K562 (cell line): ENCODE measurements around the gene SNX10. TPM values are rescaled to one million over a fixed set of nuclear protein-coding genes. Genes with fewer than 3 reads are reported as not detected.

Source experiments
- ARID2 ChIP-seq: fragments of 450-650 bp; IDR thresholded peaks from 2 replicates; pipeline ENCODE4 v1.6.1; 2017; ENCODE audit warnings: antibody characterized with exemption, mild to moderate bottlenecking
- C11orf30 ChIP-seq: fragments of 450-650 bp; IDR thresholded peaks from 2 replicates; pipeline ENCODE4 v1.6.1; 2016; ENCODE audit warnings: low read depth, mild to moderate bottlenecking
- CBFA2T2 ChIP-seq: fragments of 450-650 bp; conservative IDR thresholded peaks from 2 replicates; pipeline ENCODE4 v1.6.1; 2017; ENCODE audit warnings: mild to moderate bottlenecking
- CC2D1A ChIP-seq: fragments of 450-650 bp; IDR thresholded peaks from 2 replicates; pipeline ENCODE4 v1.6.1; 2017; ENCODE audit warnings: mild to moderate bottlenecking
- ETV6 ChIP-seq, 3 experiments: fragments of 150-350 bp in 1 of 3; sonication (generic) in 1 of 3; formaldehyde crosslinking in 1 of 3; IDR thresholded peaks; 2 replicates each; pipeline versions ENCODE4 v1.6.1 to v1.8.0; 2014 to 2022; ENCODE audit warnings: borderline replicate concordance in 2 of 3, low read depth in 2 of 3, antibody characterized with exemption in 1 of 3, low read length in 1 of 3, mild to moderate bottlenecking in 1 of 3, missing genetic modification reagents in 1 of 3
- HDGF ChIP-seq: fragments of 450-650 bp; IDR thresholded peaks from 2 replicates; pipeline ENCODE4 v1.6.1; 2016
- KLF10 ChIP-seq: fragments of 250-450 bp; sonication (Bioruptor Pico); IDR thresholded peaks from 2 replicates; pipeline ENCODE4 v1.6.1; 2021; ENCODE audit warnings: matching md5 sums
- MYC ChIP-seq, 2 experiments: fragments of 250-450 bp in 1 of 2; sonication (Bioruptor Pico) in 1 of 2; IDR thresholded peaks; 2 replicates each; pipeline versions ENCODE4 v1.5.1 to v1.6.1; 2012 to 2021; ENCODE audit warnings: low read depth in 2 of 2, borderline replicate concordance in 1 of 2, improper control_type of control experiment in 1 of 2, low read length in 1 of 2, mild to moderate bottlenecking in 1 of 2, moderate library complexity in 1 of 2
- RAD21 ChIP-seq, 2 experiments: fragments of 250-450 bp in 1 of 2; fragments of 450-650 bp in 1 of 2; sonication (Bioruptor Pico) in 1 of 2; formaldehyde crosslinking in 1 of 2; IDR thresholded peaks in 1 of 2; conservative IDR thresholded peaks in 1 of 2; 2 replicates each; pipeline versions ENCODE4 v1.4.0 to v1.8.0; 2020 to 2022; ENCODE audit warnings: mild to moderate bottlenecking in 2 of 2, moderate library complexity in 1 of 2
- RBM22 ChIP-seq: fragments of 200-400 bp; formaldehyde crosslinking; IDR thresholded peaks from 2 replicates; pipeline ENCODE4 v1.6.1; 2018; ENCODE audit warnings: low read length, low read depth; ENCODE audit not compliant: poor library complexity, severe bottlenecking
- SNRNP70 ChIP-seq: fragments of 200-400 bp; formaldehyde crosslinking; optimal IDR thresholded peaks from 2 replicates; pipeline ENCODE3; 2017; ENCODE audit warnings: low read depth, low read length
- SPI1 ChIP-seq: IDR thresholded peaks from 2 replicates; pipeline ENCODE4 v1.6.1; 2011; ENCODE audit warnings: low read depth, low read length, control low read depth, borderline replicate concordance
- STAG1 ChIP-seq: sonication (generic); formaldehyde crosslinking; IDR thresholded peaks from 2 replicates; pipeline ENCODE4 v1.5.0; 2020; ENCODE audit warnings: missing genetic modification reagents, borderline replicate concordance
- THRAP3 ChIP-seq: fragments of 450-650 bp; IDR thresholded peaks from 2 replicates; pipeline ENCODE4 v1.6.1; 2016; ENCODE audit warnings: mild to moderate bottlenecking, inconsistent platforms, borderline replicate concordance
- ZBTB7A ChIP-seq: IDR thresholded peaks from 2 replicates; pipeline ENCODE4 v1.6.1; 2011; ENCODE audit warnings: low read depth, mild to moderate bottlenecking, low read length, moderate library complexity, borderline replicate concordance; ENCODE audit not compliant: control insufficient read depth
- ZKSCAN1 ChIP-seq: fragments of 150-350 bp; IDR thresholded peaks from 2 replicates; pipeline ENCODE4 v1.6.1; 2016; ENCODE audit warnings: low read depth, low read length
- ZNF232 ChIP-seq: sonication (generic); formaldehyde crosslinking; IDR thresholded peaks from 2 replicates; pipeline ENCODE4 v1.8.0; 2022; ENCODE audit warnings: mild to moderate bottlenecking, missing genetic modification reagents
- ZNF316 ChIP-seq: fragments of 450-650 bp; IDR thresholded peaks from 2 replicates; pipeline ENCODE4 v1.6.1; 2016
- ZNF408 ChIP-seq: fragments of 250-450 bp; sonication (Bioruptor Pico); IDR thresholded peaks from 2 replicates; pipeline ENCODE4 v1.4.0; 2020; ENCODE audit warnings: low read depth, mild to moderate bottlenecking, moderate library complexity
- polyA plus RNA-seq, 8 experiments: library from polyadenylated mRNA; depleted of rRNA in 4 of 8; stranded (reverse) in 5 of 8; unstranded in 3 of 8; fragments of >200 nt; fragmentation: Nextera tagmentation in 2 of 8; fragmentation: Illumina TruSeq in 1 of 8; extraction: Ambion mirVana in 2 of 8; extraction: Trizol in 1 of 8; gene quantifications; 2 replicates each; pipeline versions ENCODE4 v1.2.1 to v1.2.3, GENCODE V29; 2011 to 2014; ENCODE audit warnings: inconsistent platforms in 1 of 8, missing spikeins in 1 of 8
- total RNA-seq, 7 experiments: library from RNA; depleted of rRNA in 6 of 7; stranded (reverse); fragments of >200 nt in 6 of 7; fragmentation: Illumina TruSeq in 2 of 7; extraction: Trizol in 2 of 7; gene quantifications; 2 replicates each; pipeline versions ENCODE4 v1.2.1 to v1.2.3, GENCODE V29; 2011 to 2021; ENCODE audit warnings: low replicate concordance in 1 of 7
- TF ChIP-seq, protein P1 (sequence below): fragments of 250-450 bp; sonication (Bioruptor Pico); IDR thresholded peaks from 2 replicates; pipeline ENCODE4 v1.5.0; 2020; ENCODE audit warnings: mild to moderate bottlenecking
- TF ChIP-seq, protein P2 (sequence below): fragments of 250-450 bp; sonication (Bioruptor Pico); IDR thresholded peaks from 2 replicates; pipeline ENCODE4 v1.5.0; 2021
- TF ChIP-seq, protein P3 (sequence below): fragments of 250-450 bp; sonication (Bioruptor Pico); IDR thresholded peaks from 2 replicates; pipeline ENCODE4 v1.5.0; 2020; ENCODE audit warnings: mild to moderate bottlenecking, borderline replicate concordance

Gene SNX10
- total and polyA plus RNA-seq, 9 of the 15 experiments (the other 6 are each of a cell fraction or from before 2014, with no cell fraction given) = 6.9 to 16.5 (median 11.5) TPM

DNA sequence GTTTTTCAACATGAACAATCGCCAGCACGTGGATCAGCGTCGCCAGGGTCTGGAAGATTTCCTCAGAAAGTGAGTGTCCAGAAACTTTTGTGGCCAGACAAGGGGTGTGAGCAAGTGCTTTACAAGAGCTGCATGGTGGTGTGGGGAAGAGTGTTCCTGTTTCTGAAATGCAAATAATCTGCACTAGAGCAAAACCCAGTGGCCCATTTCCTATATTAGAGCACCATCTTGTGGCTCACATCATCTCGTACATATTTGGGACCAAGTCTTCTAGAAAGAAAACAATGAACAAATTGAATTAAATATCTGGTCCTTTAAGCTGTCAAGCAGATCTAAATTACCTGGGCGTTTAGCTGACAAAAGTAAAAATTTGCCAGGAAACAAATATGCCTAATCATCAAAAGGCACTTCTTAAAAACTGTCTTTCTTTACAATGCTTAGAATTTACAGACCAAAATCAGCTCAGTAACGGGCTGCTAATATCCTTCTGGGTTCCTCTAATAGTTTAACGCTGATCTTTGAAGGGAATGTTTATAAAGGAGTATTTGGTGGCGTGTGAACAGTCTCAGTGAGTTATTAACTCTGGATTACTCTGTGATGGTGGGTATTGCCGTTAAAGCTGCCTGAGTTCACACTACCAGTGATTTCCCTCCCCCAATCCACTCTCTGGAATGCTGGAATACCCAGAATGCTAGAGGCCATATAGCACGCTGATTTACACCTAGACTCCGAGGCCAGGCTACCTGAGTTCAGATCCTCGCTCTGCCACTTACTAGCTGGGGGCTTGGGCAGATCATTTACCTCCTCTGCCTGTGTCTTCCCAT lies 73.6 kb downstream of the SNX10 start (continued):
- TF ChIP-seq, protein P1, sequence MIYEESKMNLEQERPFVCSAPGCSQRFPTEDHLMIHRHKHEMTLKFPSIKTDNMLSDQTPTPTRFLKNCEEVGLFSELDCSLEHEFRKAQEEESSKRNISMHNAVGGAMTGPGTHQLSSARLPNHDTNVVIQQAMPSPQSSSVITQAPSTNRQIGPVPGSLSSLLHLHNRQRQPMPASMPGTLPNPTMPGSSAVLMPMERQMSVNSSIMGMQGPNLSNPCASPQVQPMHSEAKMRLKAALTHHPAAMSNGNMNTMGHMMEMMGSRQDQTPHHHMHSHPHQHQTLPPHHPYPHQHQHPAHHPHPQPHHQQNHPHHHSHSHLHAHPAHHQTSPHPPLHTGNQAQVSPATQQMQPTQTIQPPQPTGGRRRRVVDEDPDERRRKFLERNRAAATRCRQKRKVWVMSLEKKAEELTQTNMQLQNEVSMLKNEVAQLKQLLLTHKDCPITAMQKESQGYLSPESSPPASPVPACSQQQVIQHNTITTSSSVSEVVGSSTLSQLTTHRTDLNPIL (CRISPR knock-in tag) = no peak
- TF ChIP-seq STAG1 (CRISPR knock-in tag) (peak; percentile 67; the same call in 1 of the 2 replicates), C11orf30 (peak; percentile 74; the same call in 1 of the 2 replicates), SNRNP70 (no peak), ZNF408 (CRISPR knock-in tag) (no peak), ZNF232 (CRISPR knock-in tag) (no peak), CC2D1A (peak; percentile 64; the same call in 1 of the 2 replicates), THRAP3 (no peak), MYC (IDR thresholded peaks at IDR 0.05; ENCODE audit: low read depth, low read length) (0 out of 2 replicates have a peak, but pooled peaks have one; percentile 24), MYC (CRISPR knock-in tag; IDR thresholded peaks at IDR 0.05; ENCODE audit: borderline replicate concordance, low read depth) (no peak), ARID2 (peak; percentile 84), ETV6 (IDR thresholded peaks at IDR 0.05; ENCODE audit: borderline replicate concordance in 1 of 2, low read depth in 2 of 2, low read length in 1 of 2) (no peak), ETV6 (CRISPR knock-in tag; IDR thresholded peaks at IDR 0.05; ENCODE audit: borderline replicate concordance) (no peak), ZBTB7A (no peak), RBM22 (no peak), SPI1 (peak; percentile 74), RAD21 (CRISPR knock-in tag; conservative IDR thresholded peaks at IDR 0.05 in 1 of 2, IDR thresholded peaks at IDR 0.05 in 1 of 2) (peak; percentile 97 to 98), CBFA2T2 (no peak), KLF10 (CRISPR knock-in tag) (no peak), ZNF316 (peak; percentile 87), HDGF (0 out of 2 replicates have a peak, but pooled peaks have one; percentile 63), ZKSCAN1 (no peak)
- TF ChIP-seq, protein P2, sequence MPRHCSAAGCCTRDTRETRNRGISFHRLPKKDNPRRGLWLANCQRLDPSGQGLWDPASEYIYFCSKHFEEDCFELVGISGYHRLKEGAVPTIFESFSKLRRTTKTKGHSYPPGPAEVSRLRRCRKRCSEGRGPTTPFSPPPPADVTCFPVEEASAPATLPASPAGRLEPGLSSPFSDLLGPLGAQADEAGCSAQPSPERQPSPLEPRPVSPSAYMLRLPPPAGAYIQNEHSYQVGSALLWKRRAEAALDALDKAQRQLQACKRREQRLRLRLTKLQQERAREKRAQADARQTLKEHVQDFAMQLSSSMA = no peak
- TF ChIP-seq, protein P3, sequence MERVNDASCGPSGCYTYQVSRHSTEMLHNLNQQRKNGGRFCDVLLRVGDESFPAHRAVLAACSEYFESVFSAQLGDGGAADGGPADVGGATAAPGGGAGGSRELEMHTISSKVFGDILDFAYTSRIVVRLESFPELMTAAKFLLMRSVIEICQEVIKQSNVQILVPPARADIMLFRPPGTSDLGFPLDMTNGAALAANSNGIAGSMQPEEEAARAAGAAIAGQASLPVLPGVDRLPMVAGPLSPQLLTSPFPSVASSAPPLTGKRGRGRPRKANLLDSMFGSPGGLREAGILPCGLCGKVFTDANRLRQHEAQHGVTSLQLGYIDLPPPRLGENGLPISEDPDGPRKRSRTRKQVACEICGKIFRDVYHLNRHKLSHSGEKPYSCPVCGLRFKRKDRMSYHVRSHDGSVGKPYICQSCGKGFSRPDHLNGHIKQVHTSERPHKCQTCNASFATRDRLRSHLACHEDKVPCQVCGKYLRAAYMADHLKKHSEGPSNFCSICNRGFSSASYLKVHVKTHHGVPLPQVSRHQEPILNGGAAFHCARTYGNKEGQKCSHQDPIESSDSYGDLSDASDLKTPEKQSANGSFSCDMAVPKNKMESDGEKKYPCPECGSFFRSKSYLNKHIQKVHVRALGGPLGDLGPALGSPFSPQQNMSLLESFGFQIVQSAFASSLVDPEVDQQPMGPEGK (CRISPR knock-in tag) = no peak
